GM12872 (cell line): ENCODE measurements around the gene GCFC2.

ENCODE experiments used
- TF ChIP-seq, protein P1 (sequence below): IDR thresholded peaks from 3 replicates; pipeline ENCODE4 v1.5.1; 2011; ENCODE audit warnings: low read depth, mild to moderate bottlenecking, low read length, moderate library complexity; ENCODE audit not compliant: insufficient read depth

The GCFC2 gene

DNA sequence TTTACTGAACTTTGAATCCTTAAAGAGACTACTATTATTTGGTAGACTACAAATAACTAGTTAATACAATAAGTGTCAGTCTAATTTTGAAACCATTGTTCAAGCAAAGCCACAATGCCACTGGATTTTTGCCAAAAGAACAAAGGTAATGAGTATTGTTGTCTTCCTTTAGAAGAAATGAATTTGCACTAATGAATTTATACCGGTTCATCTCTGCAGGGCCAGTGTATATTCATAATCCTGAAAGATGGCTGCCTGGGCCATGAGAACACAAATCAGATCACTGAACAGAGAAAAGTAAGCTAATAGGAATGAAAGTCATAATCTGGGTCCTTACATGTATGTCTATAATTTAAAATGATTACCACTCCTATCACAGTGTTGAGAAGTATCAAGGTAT is 31.2 kb downstream of the GCFC2 start:
- TF ChIP-seq, protein P1, sequence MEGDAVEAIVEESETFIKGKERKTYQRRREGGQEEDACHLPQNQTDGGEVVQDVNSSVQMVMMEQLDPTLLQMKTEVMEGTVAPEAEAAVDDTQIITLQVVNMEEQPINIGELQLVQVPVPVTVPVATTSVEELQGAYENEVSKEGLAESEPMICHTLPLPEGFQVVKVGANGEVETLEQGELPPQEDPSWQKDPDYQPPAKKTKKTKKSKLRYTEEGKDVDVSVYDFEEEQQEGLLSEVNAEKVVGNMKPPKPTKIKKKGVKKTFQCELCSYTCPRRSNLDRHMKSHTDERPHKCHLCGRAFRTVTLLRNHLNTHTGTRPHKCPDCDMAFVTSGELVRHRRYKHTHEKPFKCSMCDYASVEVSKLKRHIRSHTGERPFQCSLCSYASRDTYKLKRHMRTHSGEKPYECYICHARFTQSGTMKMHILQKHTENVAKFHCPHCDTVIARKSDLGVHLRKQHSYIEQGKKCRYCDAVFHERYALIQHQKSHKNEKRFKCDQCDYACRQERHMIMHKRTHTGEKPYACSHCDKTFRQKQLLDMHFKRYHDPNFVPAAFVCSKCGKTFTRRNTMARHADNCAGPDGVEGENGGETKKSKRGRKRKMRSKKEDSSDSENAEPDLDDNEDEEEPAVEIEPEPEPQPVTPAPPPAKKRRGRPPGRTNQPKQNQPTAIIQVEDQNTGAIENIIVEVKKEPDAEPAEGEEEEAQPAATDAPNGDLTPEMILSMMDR = no peak

DNA sequence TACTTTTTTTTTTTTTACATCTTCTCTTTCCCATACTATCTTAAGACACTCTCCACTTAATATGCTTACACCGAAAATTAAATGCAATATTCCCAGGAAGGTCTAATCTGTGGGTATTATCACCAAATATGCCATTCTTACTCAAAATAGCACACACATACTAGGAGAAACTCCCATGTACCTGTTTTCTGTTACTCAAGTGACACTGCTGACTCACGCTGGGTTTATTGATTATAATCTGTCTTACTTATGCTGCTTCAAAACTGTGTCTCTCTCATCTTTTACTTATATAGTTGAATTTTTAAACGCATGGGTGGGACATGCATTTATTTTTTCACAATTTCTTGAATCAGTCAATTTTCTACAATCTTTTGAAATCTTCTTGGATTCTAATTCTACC is 34.3 kb downstream of the GCFC2 start:
- TF ChIP-seq, protein P1 = no peak

DNA sequence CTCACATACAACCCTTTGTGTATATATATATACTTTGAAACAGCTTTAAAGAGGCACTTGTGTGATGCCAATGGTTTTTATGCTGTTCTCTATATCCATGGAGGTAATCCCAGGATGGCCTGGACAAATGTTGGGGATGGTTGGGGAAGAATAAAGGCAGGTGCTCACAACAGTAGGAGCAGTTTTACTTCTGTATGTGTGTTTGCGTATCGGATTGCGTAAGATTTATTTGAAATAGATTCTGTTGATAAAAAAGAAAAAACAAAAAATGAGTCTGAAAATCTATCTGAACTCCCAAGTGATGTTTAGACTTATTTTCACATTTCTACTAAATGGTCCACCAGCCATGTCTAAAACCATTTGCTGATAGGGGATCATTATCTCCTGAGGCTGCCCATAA is 34.8 kb downstream of the GCFC2 start:
- TF ChIP-seq, protein P1 = no peak

DNA sequence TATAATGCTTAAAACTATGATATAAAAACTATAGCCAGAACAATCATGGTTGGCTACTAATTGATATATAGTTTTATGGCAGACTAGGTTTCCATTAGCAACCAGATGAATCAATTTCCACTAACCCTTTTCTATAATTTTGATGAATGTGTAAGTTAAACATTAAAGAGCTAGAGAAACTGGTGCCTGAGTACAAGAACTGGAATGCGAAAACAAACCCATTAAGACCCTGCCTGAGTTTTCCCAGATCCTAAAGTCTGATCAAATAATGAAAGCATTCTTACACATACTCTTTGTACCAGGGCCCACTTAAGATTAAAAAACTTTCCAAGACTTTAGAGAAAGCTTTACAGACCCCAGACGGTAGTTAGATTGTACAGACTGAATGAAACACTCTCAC is 42.8 kb downstream of the GCFC2 start:
- TF ChIP-seq, protein P1 = no peak

DNA sequence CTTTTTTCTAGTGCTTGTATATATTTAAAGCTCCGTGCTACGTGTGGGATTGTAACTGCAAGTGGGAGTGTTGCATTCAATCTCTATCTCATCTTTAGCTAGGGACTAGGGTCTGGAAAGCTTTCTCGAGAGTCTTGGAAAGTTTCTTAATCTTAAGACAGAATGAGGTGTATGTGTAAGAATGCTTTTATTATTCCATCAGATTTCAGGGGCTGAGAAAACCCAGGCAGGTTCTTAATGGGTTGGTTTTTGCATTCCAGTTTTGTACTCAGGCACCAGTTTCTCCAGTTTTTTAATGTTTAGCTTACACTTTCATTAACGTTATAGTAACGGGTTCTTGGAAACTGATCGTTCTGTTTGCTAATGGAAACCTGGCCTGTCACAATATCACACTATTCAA is 43.8 kb downstream of the GCFC2 start:
- TF ChIP-seq, protein P1 = no peak

DNA sequence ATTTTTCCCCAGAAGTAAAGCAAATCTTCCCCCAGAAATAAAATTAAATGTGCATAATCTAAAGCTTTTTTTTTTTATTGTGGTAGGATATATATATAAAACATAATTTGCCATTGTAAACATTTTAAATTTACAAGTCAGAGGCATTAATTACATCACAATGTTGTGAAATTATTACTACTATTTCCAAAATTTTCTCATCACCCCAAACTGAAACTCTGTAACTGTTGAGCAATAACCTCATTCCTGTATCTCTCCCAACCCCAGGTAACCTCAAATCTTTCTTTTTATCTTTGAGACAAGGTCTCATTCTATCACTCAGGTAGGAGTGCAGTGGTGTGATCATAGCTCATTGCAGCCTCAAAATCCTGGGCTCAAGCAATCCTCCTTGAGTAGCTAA is 52.9 kb downstream of the GCFC2 start:
- TF ChIP-seq, protein P1 = no peak

DNA sequence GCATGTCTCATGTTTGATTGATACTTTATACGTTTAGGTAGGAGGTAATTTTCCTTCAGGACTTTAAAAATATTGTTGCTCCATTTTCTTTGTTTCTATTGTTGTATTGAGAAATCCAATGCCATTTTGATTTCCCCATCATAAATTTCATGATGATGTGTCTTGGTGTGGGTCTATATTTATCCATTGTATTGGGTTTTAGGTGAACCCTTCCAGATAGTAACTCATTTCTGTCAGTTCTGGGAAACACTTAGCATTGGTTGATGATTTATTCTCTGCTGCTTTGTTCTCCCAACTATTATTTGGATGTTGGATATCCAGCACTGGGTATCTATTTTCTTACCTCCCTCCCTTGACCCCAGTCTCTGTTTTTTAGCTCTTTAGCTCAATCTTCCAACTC is 54.2 kb downstream of the GCFC2 start:
- TF ChIP-seq, protein P1 = no peak

DNA sequence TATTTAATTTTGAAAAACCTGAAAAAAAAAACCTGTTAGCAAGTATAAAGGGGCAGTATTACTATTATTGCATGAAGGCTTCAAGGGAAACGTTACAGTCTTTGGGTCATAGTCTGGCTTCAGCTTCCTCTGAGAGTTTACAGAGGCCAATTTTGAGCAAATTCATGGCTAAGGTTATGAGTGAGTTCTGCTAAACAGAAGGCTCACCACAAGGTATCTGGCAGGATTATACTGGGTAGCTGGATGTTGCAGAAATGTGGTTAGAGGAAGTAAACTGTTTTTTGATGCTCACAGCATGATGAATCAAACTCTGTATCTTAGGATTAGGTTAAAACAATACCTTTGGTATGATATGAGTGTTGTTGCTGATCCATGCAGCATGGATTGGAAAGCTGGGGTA is 54.9 kb downstream of the GCFC2 start:
- TF ChIP-seq, protein P1 = no peak
